Measurements from ENCODE around the gene FRMD1.

DNA sequence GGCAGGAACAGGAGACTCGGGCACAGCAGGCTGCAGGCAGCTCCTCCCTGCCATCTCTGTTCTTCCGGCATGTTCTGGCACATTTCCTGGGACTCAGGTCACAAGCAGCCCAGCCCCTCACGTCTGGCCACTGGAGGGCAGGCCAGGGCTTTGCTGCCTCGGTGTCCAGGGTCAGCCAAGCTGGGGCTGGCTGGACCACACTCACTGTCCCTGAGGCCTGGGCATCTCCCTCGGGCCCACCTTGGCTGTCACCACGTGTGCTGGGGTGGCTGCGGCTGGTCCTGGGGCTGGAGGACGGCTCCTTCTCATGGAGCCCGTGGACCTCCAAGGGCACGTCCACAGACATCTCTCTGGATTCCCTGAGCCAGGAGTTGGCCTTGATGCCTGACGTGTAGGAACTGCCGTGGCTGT lies 18.5 kb downstream of the FRMD1 start:
- no peak for TF ChIP-seq POLR2A (IDR thresholded peaks at IDR 0.05; ENCODE audit: low read length)
- TF ChIP-seq GATA1 (IDR thresholded peaks at IDR 0.05; ENCODE audit: low read depth, low read length) = no peak
